ENCODE results near the gene USP54. TPM values are rescaled to one million over a fixed set of nuclear protein-coding genes. Genes with fewer than 3 reads are reported as not detected.
A peak's percentile ranks its signal among the peaks of the same experiment; 100 is the strongest.

USP54 gene
- total RNA-seq: 10 to 100 TPM; 45.6 to 54.8 (median 46.7) TPM

GRCh38 chr10:73590881-73591799 is at the start of gene USP54:
TSS of gene USP54 (minus strand) at chr10:73591342. CDS start at chr10:73575658, 15,684 bp downstream.
- Histone ChIP-seq H3K4me1 (peaks cover 25 to 36% (median 30%) of the 10 kb centered on the region in 4 donors), H3K27ac (replicated peaks in 1 of 4) (peak within 1 kb of the TSS; percentile 10 to 43 (median 26)), H3K36me3 (no peaks in the 10 kb centered on the region), H3K4me3 (peak within 1 kb of the TSS in 1 of 4 donors; percentile 11), H3K27me3 (no peaks in the 10 kb centered on the region), H3K9me3 (no peaks in the 10 kb centered on the region)
- intact Hi-C loops (cut with DNase I): no loop called here
- no peak for TF ChIP-seq EP300 (IDR thresholded peaks at IDR 0.05)
- TF ChIP-seq CTCF (IDR thresholded peaks at IDR 0.05): no peak
- TF ChIP-seq POLR2AphosphoS5 (IDR thresholded peaks at IDR 0.05): no peak
- no peak for TF ChIP-seq POLR2A (IDR thresholded peaks at IDR 0.05; ENCODE audit: low read depth)
- no peak for DNase-seq (ENCODE audit: extremely low spot score)
- WGBS: 50% methylated on average over 6 of the region's 6 CpGs

DNA sequence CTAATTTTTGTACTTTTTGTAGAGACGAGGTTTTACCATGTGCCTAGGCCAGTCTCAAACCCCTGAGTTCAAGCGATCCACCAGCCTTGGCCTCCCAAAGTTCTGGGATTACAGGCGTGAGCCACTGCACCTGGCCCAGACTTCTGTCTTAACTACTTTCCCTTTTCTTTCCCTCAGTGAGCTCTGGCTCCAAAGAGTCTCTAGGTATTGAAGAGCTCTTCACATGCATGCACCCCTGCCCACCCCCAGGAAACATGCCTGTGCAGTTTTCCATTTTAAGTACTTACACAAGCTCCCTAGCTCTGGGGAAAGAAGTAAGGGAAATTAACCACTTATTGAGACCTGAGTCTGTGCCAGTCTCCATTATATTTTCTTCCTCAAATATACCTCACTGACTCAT is 48.1 kb upstream of the USP54 start:
- peaks cover 2 to 9% (median 4%) of the 10 kb centered on the region in 4 donors for H3K4me1 ChIP-seq
- no peak overlapping the region for H3K27ac ChIP-seq (replicated peaks in 1 of 4)
- no peaks in the 10 kb centered on the region for H3K36me3 ChIP-seq
- intact Hi-C loops (cut with DNase I): no loop called here
- H3K9me3 ChIP-seq: no peaks in the 10 kb centered on the region
- H3K27me3 ChIP-seq: no peaks in the 10 kb centered on the region
- WGBS: 86% methylated on average over 3 of the region's 3 CpGs
- TF ChIP-seq POLR2A (IDR thresholded peaks at IDR 0.05; ENCODE audit: low read depth) (no peak), POLR2AphosphoS5 (IDR thresholded peaks at IDR 0.05) (no peak)
- H3K4me3 ChIP-seq: no peak overlapping the region
- DNase-seq (ENCODE audit: extremely low spot score): no peak

DNA sequence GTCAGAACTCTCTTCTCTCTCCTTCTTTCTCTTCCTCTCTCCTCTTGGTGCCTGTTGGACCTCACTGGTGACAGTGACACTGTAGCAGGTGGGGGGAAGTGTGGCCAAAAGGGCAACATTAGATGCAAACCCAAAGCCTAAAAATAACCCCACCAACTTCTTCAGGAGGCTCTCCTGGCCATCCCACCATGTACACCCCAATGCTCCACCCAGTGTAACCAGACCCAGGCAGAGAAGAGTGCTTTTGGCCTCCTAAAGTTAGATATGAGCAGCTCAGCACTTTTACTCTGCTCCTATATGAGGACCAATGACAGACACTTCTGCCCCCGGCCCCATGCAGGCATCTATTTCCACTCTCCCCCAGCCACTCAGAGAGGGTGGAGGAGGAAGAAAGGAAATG is 44.6 kb upstream of the USP54 start:
- no peak for DNase-seq (ENCODE audit: extremely low spot score)
- intact Hi-C loops (cut with DNase I): no loop called here
- Histone ChIP-seq H3K36me3 (no peaks in the 10 kb centered on the region), H3K27ac (replicated peaks in 1 of 4) (no peak overlapping the region), H3K27me3 (no peaks in the 10 kb centered on the region), H3K4me1 (no peaks in the 10 kb centered on the region), H3K4me3 (no peak overlapping the region), H3K9me3 (no peaks in the 10 kb centered on the region)
- TF ChIP-seq CTCF (IDR thresholded peaks at IDR 0.05): no peak
- no peak for TF ChIP-seq POLR2A (IDR thresholded peaks at IDR 0.05; ENCODE audit: low read depth)
- TF ChIP-seq POLR2AphosphoS5 (IDR thresholded peaks at IDR 0.05): no peak
- no peak for TF ChIP-seq EP300 (IDR thresholded peaks at IDR 0.05)
- 71% methylated on average over 1 of the region's 1 CpG for WGBS

DNA sequence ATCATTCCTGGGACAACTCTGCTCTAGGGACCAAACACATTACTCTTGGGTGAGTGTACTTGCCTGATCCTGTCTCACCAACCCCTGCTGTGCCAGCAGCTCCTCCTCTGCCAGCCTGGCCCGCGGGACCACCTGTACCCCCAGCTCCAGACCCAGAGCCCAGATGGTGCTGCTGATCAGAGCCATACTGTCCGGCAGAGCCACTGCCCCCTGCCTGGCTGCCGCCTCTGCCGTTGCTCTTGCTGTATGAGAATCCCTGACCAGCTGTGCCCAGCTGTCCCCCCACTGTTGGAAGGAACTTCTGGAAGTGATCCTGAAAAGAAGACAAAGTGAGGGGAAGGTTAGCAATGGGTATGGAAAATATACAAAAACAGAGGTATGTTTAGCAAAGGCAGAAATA is 43.3 kb upstream of the USP54 start:
- intact Hi-C loops (cut with DNase I): no loop called here
- DNase-seq (ENCODE audit: extremely low spot score): no peak
- Histone ChIP-seq H3K27ac (replicated peaks in 1 of 4) (no peak overlapping the region), H3K9me3 (no peaks in the 10 kb centered on the region), H3K4me1 (no peaks in the 10 kb centered on the region), H3K4me3 (no peak overlapping the region), H3K27me3 (no peaks in the 10 kb centered on the region), H3K36me3 (no peaks in the 10 kb centered on the region)
- WGBS: 61% methylated on average over 5 of the region's 5 CpGs
- no peak for TF ChIP-seq POLR2A (IDR thresholded peaks at IDR 0.05; ENCODE audit: low read depth)
- TF ChIP-seq POLR2AphosphoS5 (IDR thresholded peaks at IDR 0.05): no peak
- no peak for TF ChIP-seq CTCF (IDR thresholded peaks at IDR 0.05)
- TF ChIP-seq EP300 (IDR thresholded peaks at IDR 0.05): no peak

DNA sequence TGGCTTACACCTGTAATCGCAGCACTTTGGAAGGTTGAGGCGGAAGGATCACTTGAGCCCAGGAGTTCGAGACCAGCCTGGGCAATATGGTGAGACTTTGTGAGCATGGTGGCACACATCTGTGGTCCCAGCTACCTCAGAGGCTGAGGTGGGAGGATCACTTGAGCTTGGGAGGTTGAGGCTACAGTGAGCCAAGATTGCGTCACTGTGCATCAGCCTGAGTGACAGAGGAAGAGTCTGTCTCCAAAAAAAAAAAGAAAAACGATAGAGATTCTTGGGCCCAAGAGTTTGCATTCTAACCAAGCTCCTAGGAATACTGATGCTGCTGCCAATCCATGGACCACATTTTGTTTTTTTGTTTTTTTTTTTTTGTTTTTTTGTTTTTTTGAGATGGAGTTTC is 38.0 kb upstream of the USP54 start:
- TF ChIP-seq EP300 (IDR thresholded peaks at IDR 0.05) (no peak), POLR2AphosphoS5 (IDR thresholded peaks at IDR 0.05) (no peak), POLR2A (IDR thresholded peaks at IDR 0.05; ENCODE audit: low read depth) (no peak), CTCF (IDR thresholded peaks at IDR 0.05) (no peak)
- DNase-seq (ENCODE audit: extremely low spot score): no peak
- Histone ChIP-seq H3K27ac (replicated peaks in 1 of 4) (no peak overlapping the region), H3K36me3 (no peaks in the 10 kb centered on the region), H3K4me1 (peaks cover 11 to 17% (median 16%) of the 10 kb centered on the region in 4 donors), H3K4me3 (no peak overlapping the region), H3K9me3 (no peaks in the 10 kb centered on the region), H3K27me3 (no peaks in the 10 kb centered on the region)
- intact Hi-C loops (cut with DNase I): loop anchor here (5.0 kb wide), 2 partner anchors 42 to 102 kb away; no protein-coding TSS in a partner anchor
- WGBS: 93% methylated on average over 5 of the region's 5 CpGs
